HCT116 (cell line): ENCODE data around the gene CARS1. TPM values are rescaled to one million over a fixed set of nuclear protein-coding genes. Genes with fewer than 3 reads are reported as not detected.

ENCODE experiments used
- ATAC-seq: fragments of 200-7000 bp; cut with Tn5 transposase; 2 replicates; pipeline ENCODE4 v1.9.1; 2020; ENCODE audit warnings: mild to moderate bottlenecking, moderate library complexity
- BruUV-seq: library from RNA; stranded (reverse); fragments of 400-500 nt; replicated peaks from 2 replicates; lab custom pipeline; 2021; lab: Mats Ljungman, UMichigan
- CTCF ChIA-PET: fragments of 300-600 bp; sonication (Branson Sonifier 250); formaldehyde crosslinking; loops from one replicate; lab custom pipeline; 2021; ENCODE audit warnings: antibody characterized with exemption; lab: Charles Lee
- POLR2A ChIA-PET: fragments of 300-600, 350-600 bp; sonication (Branson Sonifier 250); formaldehyde crosslinking; loops from one replicate; lab custom pipeline; 2021; ENCODE audit warnings: antibody characterized with exemption; lab: Charles Lee
- RAD21 ChIA-PET, 2 experiments: fragments of 300-600 bp; sonication (Branson Sonifier 250); formaldehyde crosslinking; loops; one replicate each; lab custom pipeline; 2023; ENCODE audit warnings: low total read pairs in 2 of 2; ENCODE audit not compliant: uncharacterized antibody in 2 of 2, unreplicated experiment in 2 of 2, low non-redundant PET in 1 of 2; lab: Charles Lee
- DNase-seq: peaks from one replicate; pipeline ENCODE4 v3.0.0-alpha.2; 2010; ENCODE audit warnings: low read depth, low spot score
- H2AFZ ChIP-seq: fragments of 200-600 bp; shearing (Covaris generic), sonication (generic); 2 replicates; pipeline ENCODE4 v1.6.1; 2017; ENCODE audit warnings: low read depth, mixed run types, mixed read lengths, antibody characterized with exemption, low read length; ENCODE audit not compliant: poor library complexity, severe bottlenecking
- H3K27ac ChIP-seq: 2 replicates; pipeline ENCODE4 v1.5.1; 2012; ENCODE audit warnings: low read depth, low read length
- H3K27me3 ChIP-seq: fragments of 200-600 bp; sonication (generic); 2 replicates; pipeline ENCODE4 v1.6.1; 2016; ENCODE audit warnings: mixed run types, low read length, mixed read lengths; ENCODE audit not compliant: insufficient read depth
- H3K36me3 ChIP-seq, 2 experiments: fragments of 200-500 bp in 1 of 2; fragments of 200-600 bp in 1 of 2; sonication (Bioruptor generic) in 1 of 2; sonication (generic) in 1 of 2; 2 replicates each; pipeline versions ENCODE4 v1.5.1 to v1.6.1; 2014 to 2016; ENCODE audit warnings: low read length in 2 of 2, inconsistent platforms in 1 of 2, mixed read lengths in 1 of 2, mixed run types in 1 of 2; ENCODE audit not compliant: insufficient read depth in 2 of 2, control insufficient read depth in 1 of 2
- H3K4me1 ChIP-seq, 2 experiments: fragments of 200-600 bp in 1 of 2; sonication (generic) in 1 of 2; 2 replicates each; pipeline versions ENCODE4 v1.5.1 to v1.6.1; 2012 to 2017; ENCODE audit warnings: low read length in 2 of 2, inconsistent platforms in 1 of 2, mild to moderate bottlenecking in 1 of 2, mixed read lengths in 1 of 2, mixed run types in 1 of 2, moderate library complexity in 1 of 2; ENCODE audit not compliant: insufficient read depth in 2 of 2, control insufficient read depth in 1 of 2
- H3K4me2 ChIP-seq: fragments of 200-600 bp; sonication (generic); 2 replicates; pipeline ENCODE4 v1.6.1; 2017; ENCODE audit warnings: mixed run types, low read length, mixed read lengths
- H3K4me3 ChIP-seq, 2 experiments: fragments of 200-600 bp in 1 of 2; sonication (generic) in 1 of 2; replicated peaks in 1 of 2; 2 replicates each; pipeline ENCODE4 v1.5.1; 2011 to 2016; ENCODE audit warnings: low read length in 2 of 2, control low read depth in 1 of 2, low read depth in 1 of 2, mild to moderate bottlenecking in 1 of 2, mixed read lengths in 1 of 2, mixed run types in 1 of 2
- H3K79me2 ChIP-seq: fragments of 200-600 bp; sonication (generic); 2 replicates; pipeline ENCODE4 v1.6.1; 2017; ENCODE audit warnings: mild to moderate bottlenecking, mixed run types, low read length, moderate library complexity, mixed read lengths; ENCODE audit not compliant: insufficient read depth
- H3K9ac ChIP-seq: fragments of 200-600 bp; sonication (generic); 2 replicates; pipeline ENCODE4 v1.6.1; 2016; ENCODE audit warnings: low read length, mixed read lengths
- H3K9me2 ChIP-seq: fragments of 200-600 bp; sonication (generic), shearing (Covaris generic); 2 replicates; pipeline ENCODE4 v1.6.1; 2017; ENCODE audit warnings: mixed run types, mild to moderate bottlenecking, moderate library complexity; ENCODE audit not compliant: insufficient read depth
- H3K9me3 ChIP-seq, 2 experiments: fragments of 200-500 bp in 1 of 2; fragments of 200-600 bp in 1 of 2; sonication (Bioruptor generic) in 1 of 2; sonication (generic) in 1 of 2; 2 replicates each; pipeline ENCODE4 v1.6.1; 2014 to 2017; ENCODE audit warnings: low read length in 2 of 2, mixed read lengths in 2 of 2, inconsistent platforms in 1 of 2, low read depth in 1 of 2, mild to moderate bottlenecking in 1 of 2, mixed run types in 1 of 2, moderate library complexity in 1 of 2; ENCODE audit not compliant: control insufficient read depth in 1 of 2, insufficient read depth in 1 of 2
- H4K20me1 ChIP-seq: fragments of 200-600 bp; sonication (generic), shearing (Covaris generic); 2 replicates; pipeline ENCODE4 v1.6.1; 2017; ENCODE audit warnings: mixed run types, mild to moderate bottlenecking, moderate library complexity; ENCODE audit not compliant: insufficient read depth
- CEBPB ChIP-seq: IDR thresholded peaks from 2 replicates; pipeline ENCODE4 v1.6.1; 2012; ENCODE audit warnings: low read depth
- CTCF ChIP-seq, 3 experiments: fragments of 200-600 bp in 1 of 3; sonication (generic) in 1 of 3; IDR thresholded peaks in 2 of 3; conservative IDR thresholded peaks in 1 of 3; 2 replicates each; pipeline ENCODE4 v1.5.1; 2012 to 2017; ENCODE audit warnings: low read depth in 2 of 3, low read length in 2 of 3, antibody characterized with exemption in 1 of 3, borderline replicate concordance in 1 of 3, control low read depth in 1 of 3, mild to moderate bottlenecking in 1 of 3, mixed read lengths in 1 of 3, mixed run types in 1 of 3, moderate library complexity in 1 of 3; ENCODE audit not compliant: insufficient read depth in 1 of 3
- EGR1 ChIP-seq: IDR thresholded peaks from 2 replicates; pipeline ENCODE4 v1.6.1; 2012; ENCODE audit warnings: low read depth
- ELF1 ChIP-seq: IDR thresholded peaks from 2 replicates; pipeline ENCODE4 v1.6.1; 2012; ENCODE audit warnings: low read depth, borderline replicate concordance
- EZH2 ChIP-seq: fragments of 200-600 bp; sonication (generic); IDR thresholded peaks from 2 replicates; pipeline ENCODE4 v1.6.1; 2017; ENCODE audit warnings: antibody characterized with exemption, mixed run types
- JUND ChIP-seq: IDR thresholded peaks from 2 replicates; pipeline ENCODE4 v1.6.1; 2012
- POLR2A ChIP-seq: IDR thresholded peaks from 2 replicates; pipeline ENCODE4 v1.7.0; 2011; ENCODE audit warnings: borderline replicate concordance; ENCODE audit not compliant: insufficient read depth, insufficient read length; ENCODE audit errors: extremely low read depth
- POLR2AphosphoS5 ChIP-seq: IDR thresholded peaks from 2 replicates; pipeline ENCODE4 v1.6.1; 2011; ENCODE audit warnings: mild to moderate bottlenecking, low read depth, low read length, moderate library complexity
- RAD21 ChIP-seq: IDR thresholded peaks from 2 replicates; pipeline ENCODE4 v1.6.1; 2012; ENCODE audit warnings: low read depth, mild to moderate bottlenecking
- SIN3A ChIP-seq: IDR thresholded peaks from 2 replicates; pipeline ENCODE4 v1.6.1; 2012; ENCODE audit warnings: low read depth
- SRF ChIP-seq: IDR thresholded peaks from 2 replicates; pipeline ENCODE4 v1.6.1; 2012; ENCODE audit warnings: low read depth
- TCF7L2 ChIP-seq: IDR thresholded peaks from 2 replicates; pipeline ENCODE4 v1.7.0; 2011; ENCODE audit warnings: borderline replicate concordance, inconsistent platforms; ENCODE audit not compliant: insufficient read depth, insufficient read length; ENCODE audit errors: extremely low read depth
- YY1 ChIP-seq: IDR thresholded peaks from 2 replicates; pipeline ENCODE4 v1.6.1; 2011; ENCODE audit warnings: low read length, low read depth, moderate library complexity, mild to moderate bottlenecking; ENCODE audit not compliant: insufficient replicate concordance; ENCODE audit errors: extremely low read depth
- ZFX ChIP-seq: fragments of 450-650 bp; IDR thresholded peaks from 2 replicates; pipeline ENCODE4 v1.6.1; 2017
- ZNF274 ChIP-seq: fragments of 200-500 bp; sonication (Bioruptor generic); IDR thresholded peaks from 2 replicates; pipeline ENCODE4 v1.6.1; 2014; ENCODE audit warnings: mild to moderate bottlenecking, low read depth, low read length, inconsistent platforms
- intact Hi-C: fragments of 100-400 bp; cut with micrococcal nuclease; formaldehyde crosslinking; loops from 2 replicates; pipeline ENCODE4 v1.10.0; 2022
- total RNA-seq: library from RNA; stranded (reverse); gene quantifications from one replicate; pipeline ENCODE4 v1.2.1, GENCODE V29; 2021; ENCODE audit not compliant: unreplicated experiment

CARS1 gene
- total RNA-seq, 1 experiment from 2014 or later = 124 TPM

DNA sequence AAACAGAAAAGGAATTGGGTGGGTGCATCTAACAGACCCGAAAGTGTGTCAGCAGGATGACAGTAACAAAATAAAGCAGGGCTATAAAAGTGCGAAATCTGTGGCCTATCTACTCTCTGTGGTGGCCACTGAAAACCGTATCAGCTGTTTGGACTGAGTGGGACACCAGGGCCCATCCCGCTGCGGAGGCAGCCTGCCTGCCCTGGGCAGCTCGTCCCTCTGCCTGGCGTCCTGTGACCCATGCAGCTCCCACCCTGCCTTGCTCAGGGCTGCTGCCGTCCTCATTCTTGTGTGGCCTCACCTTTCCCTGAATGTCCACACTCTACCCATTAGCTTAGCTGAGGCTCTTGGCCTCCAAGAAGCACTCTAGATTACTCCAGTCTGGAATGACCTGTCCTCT lies 30.4 kb downstream of the CARS1 start:
- Histone ChIP-seq H3K79me2 (no peaks in the 10 kb centered on the region), H3K4me2 (no peak overlapping the region), H3K27me3 (no peaks in the 10 kb centered on the region), H3K36me3 (peaks cover 21 to 24% of the 10 kb centered on the region in 2 experiments), H3K4me1 (no peaks in the 10 kb centered on the region), H4K20me1 (no peaks in the 10 kb centered on the region), H3K9ac (no peak overlapping the region), H2AFZ (no peak overlapping the region), H3K9me2 (no peaks in the 10 kb centered on the region), H3K27ac (no peak overlapping the region), H3K4me3 (no peak overlapping the region), H3K9me3 (no peaks in the 10 kb centered on the region)
- no TSS peak for BruUV-seq
- TF ChIP-seq POLR2AphosphoS5 = no peak
- no peak for TF ChIP-seq POLR2A
- no peak for TF ChIP-seq SIN3A
- TF ChIP-seq JUND = no peak
- no peak for TF ChIP-seq TCF7L2
- no peak for TF ChIP-seq EZH2
- no peak for TF ChIP-seq ZFX
- TF ChIP-seq EGR1 = no peak
- no peak for TF ChIP-seq ELF1
- no peak for TF ChIP-seq CTCF (IDR thresholded peaks at IDR 0.05 in 2 of 3, conservative IDR thresholded peaks at IDR 0.05 in 1 of 3; ENCODE audit: borderline replicate concordance in 1 of 3, insufficient read depth in 1 of 3, low read depth in 2 of 3, low read length in 2 of 3)
- TF ChIP-seq ZNF274 = no peak
- ChIA-PET CTCF (no interaction called here), POLR2A (no interaction called here), RAD21 (no interaction called here)
- ATAC-seq = no peak
- intact Hi-C loops = no loop called here
- DNase-seq = no peak

- H3K9me3 ChIP-seq = no peaks in the 10 kb centered on the region
- no peak overlapping the region for H3K4me2 ChIP-seq
- H4K20me1 ChIP-seq = no peaks in the 10 kb centered on the region
- no peak overlapping the region for H2AFZ ChIP-seq
- ATAC-seq (no peak), DNase-seq (no peak)
- H3K27me3 ChIP-seq = no peaks in the 10 kb centered on the region
- H3K4me1 ChIP-seq = no peaks in the 10 kb centered on the region
- TF ChIP-seq POLR2A = no peak
- no peak for TF ChIP-seq RAD21
- no peak for TF ChIP-seq CEBPB
- TF ChIP-seq YY1 = no peak
- TF ChIP-seq POLR2AphosphoS5 = no peak
- no peak for TF ChIP-seq SRF
- ChIA-PET POLR2A (no interaction called here), RAD21 (no interaction called here), CTCF (interaction anchor here (0.8 kb wide), 1 partner anchor 8 kb away, joined by 3 read pairs; no protein-coding TSS in a partner anchor)
- intact Hi-C loops = no loop called here
- no peaks in the 10 kb centered on the region for H3K79me2 ChIP-seq
- no peak overlapping the region for H3K27ac ChIP-seq
- BruUV-seq = no TSS peak
- H3K4me3 ChIP-seq = no peak overlapping the region
- H3K9ac ChIP-seq = no peak overlapping the region
- no peaks in the 10 kb centered on the region for H3K9me2 ChIP-seq
- peaks cover 16 to 17% of the 10 kb centered on the region in 2 experiments; a peak in 3 of 4 replicates for H3K36me3 ChIP-seq
Measured at GRCh38 chr11:3022982-3023381, 34.2 kb downstream of the CARS1 start.
